NOMO-1 treated with DMSO at 0.1 percent for 48 hours (cell line): ENCODE measurements around the gene SLC34A1.

Source experiments
- DNase-seq: peaks from one replicate; lab custom pipeline; 2025; ENCODE audit not compliant: unreplicated experiment; lab: John Stamatoyannopoulos, UW

SLC34A1 gene

DNA sequence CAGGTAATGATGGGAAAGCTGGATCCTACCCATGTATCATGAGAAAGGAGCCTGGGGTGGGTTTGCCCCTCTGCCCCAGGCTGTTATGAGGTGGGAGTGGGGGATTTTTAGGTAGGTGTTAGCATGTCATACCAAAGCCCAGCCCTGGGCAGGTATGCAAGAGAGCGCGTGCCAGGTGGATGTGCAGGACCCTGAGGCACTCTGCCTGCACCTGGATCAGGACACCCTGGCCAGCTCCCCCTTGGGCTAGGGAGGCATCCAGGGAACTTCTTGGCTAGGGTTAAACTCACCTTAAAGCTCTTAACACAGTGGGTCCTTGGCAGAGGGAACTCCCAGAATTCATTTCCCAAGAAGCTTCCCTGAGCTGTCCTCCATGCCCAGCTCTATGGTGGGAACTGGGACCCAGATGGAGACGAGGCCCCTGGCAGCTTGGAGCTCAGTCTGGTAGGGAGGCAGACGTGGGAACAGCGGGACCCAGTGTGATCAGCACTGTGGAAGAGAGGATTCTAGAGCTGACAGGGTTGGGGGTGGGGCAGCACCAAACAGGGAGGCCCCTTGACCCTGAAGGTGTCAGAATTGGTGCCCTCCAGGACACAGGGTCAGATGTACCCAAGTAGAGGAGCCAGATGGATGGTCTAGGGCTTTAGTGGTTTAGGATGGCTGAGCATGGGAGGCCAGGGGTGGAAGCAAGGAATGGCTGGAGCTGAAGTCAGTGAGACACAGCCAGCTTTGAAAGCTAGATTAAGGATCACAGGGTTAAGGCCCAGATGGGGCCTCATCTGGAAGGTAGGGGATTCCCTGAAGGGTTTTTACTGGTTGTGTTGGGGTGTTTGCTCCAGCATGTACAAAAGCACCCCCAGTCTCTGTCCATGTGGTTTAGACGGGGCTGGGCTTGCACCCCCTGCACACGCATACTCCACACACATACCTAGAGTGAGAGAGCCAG, 60.1 kb downstream of the SLC34A1 start:
- DNase-seq, result no peak

DNA sequence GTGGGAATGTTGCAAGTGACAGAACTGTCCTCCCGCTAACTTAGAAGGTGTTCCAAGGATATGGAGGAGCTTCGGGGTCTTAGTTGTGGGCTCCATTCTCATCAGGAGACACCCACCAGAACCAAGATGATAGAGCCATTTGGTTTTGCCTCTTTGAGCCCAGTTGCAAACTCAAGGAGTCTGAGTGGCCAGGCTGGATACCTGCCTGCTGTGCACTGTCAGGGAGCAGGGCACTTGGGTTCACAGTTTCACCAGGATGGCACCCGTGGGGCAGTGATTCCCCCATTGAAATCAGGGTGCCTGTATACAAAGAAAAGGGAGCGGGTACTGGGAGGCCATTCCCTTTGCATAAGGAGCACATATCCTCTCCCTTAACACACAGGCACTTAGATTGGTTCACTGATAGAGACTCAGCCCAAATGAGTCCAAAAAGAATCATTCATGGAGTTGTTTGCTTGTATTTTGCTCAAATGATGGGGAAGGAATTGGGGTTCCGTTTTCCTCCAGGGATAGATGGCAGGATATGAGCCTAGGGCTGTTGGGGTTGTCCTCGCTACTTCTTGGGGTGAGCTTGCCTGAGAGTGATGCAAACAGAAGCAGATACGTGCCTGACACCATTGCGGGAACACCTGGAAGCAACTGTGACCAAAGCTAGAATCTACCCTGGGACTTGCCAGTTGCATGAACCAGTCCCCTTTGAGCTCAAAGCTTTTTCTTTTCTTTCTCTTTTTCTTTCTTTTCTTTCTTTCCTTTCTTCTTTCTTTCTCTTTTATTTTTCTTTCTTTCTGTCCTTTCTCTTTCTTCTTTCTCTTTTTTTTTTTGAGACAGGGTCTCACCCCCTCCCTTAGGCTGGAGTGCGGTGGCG, 61.0 kb downstream of the SLC34A1 start:
- no peak for DNase-seq

DNA sequence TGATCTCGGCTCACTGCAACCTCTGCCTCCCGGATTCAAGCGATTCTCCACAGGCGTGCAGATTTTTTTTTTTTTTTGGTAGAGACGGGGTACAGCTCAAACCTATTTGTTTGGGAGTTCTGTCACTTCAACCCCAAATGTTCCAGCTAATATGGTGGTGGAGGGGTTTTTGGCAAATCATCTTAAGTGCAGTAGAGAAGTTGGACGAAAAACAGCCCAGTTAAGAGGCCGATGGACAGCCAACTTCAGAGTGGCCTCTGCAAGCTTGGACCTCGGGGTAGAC, 61.6 kb downstream of the SLC34A1 start:
- DNase-seq, result no peak

DNA sequence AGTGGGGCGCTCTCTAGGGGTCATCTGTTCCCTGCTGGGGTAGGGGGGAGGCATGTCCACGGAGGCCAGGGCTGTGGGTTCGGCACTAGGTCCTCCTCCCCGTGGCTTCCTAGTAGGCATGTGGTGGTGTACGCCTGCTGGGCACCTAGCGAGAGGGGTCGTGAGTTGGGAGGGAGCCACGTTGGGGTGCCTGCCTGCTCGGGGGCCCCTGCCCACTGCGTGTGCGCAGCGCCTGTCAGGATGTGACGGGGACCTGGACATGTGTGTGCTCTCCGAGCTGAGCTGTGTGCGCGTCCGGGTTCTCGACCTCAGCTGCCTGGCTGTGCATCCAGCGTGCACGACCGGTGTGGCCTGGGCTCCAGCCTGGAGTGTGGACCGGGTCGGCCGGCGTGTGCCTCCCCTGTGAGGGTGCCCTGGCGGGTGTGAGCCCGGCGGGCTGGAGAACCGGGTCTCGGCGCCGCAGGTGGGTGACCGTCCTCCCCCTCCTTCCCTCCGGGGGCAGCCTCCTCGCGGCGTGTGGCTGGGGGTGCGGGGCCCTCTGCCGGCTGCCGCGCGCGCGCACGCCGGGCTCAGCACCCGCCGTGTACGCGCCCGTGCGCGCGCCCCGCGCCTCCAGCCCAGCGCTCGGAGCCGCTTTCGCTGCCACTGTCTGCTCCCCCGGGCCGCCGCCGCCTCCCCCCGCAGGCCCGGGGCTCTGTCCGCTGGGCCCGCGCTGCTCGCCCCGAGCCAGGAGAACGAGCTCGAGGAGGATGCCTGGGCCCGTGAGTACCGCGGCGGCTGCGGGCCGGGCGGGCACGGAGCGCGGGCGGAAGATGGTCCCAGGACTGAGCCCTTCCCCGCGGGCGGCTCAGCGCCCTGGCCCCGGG, 62.2 kb downstream of the SLC34A1 start, which contains the start of gene PRR7:
Gene PRR7, plus strand, starts transcription at position 615 of the 866 bp plus-strand sequence. CDS start 8,254 bp downstream, outside the sequence.
- DNase-seq, result peak; percentile 64

GRCh38 chr5:177447066-177447610, 62.9 kb downstream of the SLC34A1 start:
- DNase-seq, result peak; percentile 21

DNA sequence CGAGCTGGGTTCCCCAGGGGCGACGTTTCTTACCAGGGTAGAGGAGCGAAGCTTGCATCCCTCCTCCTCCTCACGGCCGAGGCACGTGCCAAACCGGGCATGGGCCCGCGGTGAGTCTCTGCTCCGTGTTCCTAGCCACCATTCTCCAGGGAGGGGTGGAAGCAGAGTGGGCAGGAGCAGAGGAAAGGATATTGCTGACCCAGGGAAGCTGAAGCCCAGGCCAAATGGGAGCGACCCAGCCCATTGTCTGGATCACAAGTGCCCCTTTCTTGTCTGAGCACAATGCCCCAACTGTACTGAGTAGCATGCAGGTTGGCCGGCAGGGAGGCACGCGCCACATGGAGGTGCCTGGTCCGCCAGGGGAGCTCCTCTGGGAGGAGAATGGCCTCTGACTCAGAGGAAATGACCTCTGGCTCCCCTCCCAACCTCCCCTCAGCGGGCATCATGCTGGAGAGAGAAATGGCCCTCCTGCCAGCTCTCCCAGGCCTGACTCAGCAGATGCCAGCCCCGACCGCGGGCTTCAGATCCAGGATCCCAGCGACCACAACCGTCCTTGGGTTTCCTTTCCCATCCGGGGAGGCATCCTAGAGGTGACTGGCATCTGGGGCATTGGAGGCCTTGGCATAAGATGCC, 63.5 kb downstream of the SLC34A1 start:
- peak; percentile 12 for DNase-seq
